H1 (cell line): ENCODE data around the gene IL5. TPM values are rescaled to one million over a fixed set of nuclear protein-coding genes. Genes with fewer than 3 reads are reported as not detected.

ENCODE experiments used
- SIRT6 ChIP-seq: IDR thresholded peaks from one replicate; pipeline ENCODE4 v1.7.1; 2012; ENCODE audit warnings: low read length, inconsistent platforms
- polyA plus RNA-seq, 7 experiments: library from polyadenylated mRNA; depleted of rRNA in 3 of 7; stranded (reverse) in 5 of 7; unstranded in 2 of 7; fragments of >200 nt in 5 of 7; fragments of 200-250 nt in 2 of 7; gene quantifications; 1 replicate in 5 of 7; 2 replicates in 1 of 7; 4 replicates in 1 of 7; pipeline versions ENCODE4 v1.2.1 to v1.2.3, GENCODE V29; 2011 to 2013; ENCODE audit warnings: missing spikeins in 2 of 7, mixed read lengths in 2 of 7
- total RNA-seq: library from RNA; stranded (reverse); fragmentation: NEBNext Ultra II Directional; extraction: Animal tissue kit (Norgen Biotek cat#: 25700); gene quantifications from 2 replicates; pipeline ENCODE4 v1.2.1, GENCODE V29; 2021
- TF ChIP-seq, protein P1 (sequence below): fragments of 300-600 bp; sonication (generic); IDR thresholded peaks from 2 replicates; pipeline ENCODE4 v1.7.1; 2012; ENCODE audit warnings: low read length, moderate library complexity, mild to moderate bottlenecking, inconsistent platforms; ENCODE audit not compliant: insufficient replicate concordance

Gene IL5
- total and polyA plus RNA-seq, 2 of the 8 experiments (the other 6 are each of a cell fraction or from before 2014, with no cell fraction given), result not detected

DNA sequence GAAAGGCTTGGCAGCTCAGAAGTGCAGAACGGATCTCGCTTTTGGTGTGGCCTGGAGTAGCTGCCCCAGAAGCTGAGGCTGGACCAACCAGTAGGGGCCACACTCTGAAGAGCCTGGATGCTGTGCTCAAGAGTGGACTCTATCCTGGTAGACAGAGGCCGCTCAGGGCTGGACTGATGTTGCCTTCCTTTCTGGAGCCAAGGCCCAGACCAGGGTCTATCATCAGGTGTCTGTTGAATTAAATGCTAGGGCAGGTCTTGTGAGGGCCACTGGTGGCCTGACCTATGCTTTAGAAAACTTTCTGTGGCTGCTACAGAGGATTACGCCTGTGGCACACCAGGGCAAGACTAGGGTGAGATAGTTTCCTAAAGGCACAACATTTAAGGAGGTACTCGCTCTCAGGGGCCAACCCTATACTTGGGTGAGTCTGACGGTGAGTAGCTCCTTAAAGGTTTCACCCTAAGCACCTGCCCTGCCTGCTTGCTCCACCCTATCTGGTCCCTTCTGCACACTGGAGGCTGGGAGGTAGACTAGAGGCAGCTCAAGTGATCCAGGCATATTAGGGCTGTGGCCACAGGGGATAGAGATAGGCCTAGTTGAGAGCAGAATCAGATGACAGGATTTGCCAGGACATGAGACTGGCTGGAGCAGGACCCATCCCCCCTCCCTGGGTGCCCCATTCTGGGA is 42.9 kb downstream of the IL5 start (continued):
- TF ChIP-seq, protein P1, sequence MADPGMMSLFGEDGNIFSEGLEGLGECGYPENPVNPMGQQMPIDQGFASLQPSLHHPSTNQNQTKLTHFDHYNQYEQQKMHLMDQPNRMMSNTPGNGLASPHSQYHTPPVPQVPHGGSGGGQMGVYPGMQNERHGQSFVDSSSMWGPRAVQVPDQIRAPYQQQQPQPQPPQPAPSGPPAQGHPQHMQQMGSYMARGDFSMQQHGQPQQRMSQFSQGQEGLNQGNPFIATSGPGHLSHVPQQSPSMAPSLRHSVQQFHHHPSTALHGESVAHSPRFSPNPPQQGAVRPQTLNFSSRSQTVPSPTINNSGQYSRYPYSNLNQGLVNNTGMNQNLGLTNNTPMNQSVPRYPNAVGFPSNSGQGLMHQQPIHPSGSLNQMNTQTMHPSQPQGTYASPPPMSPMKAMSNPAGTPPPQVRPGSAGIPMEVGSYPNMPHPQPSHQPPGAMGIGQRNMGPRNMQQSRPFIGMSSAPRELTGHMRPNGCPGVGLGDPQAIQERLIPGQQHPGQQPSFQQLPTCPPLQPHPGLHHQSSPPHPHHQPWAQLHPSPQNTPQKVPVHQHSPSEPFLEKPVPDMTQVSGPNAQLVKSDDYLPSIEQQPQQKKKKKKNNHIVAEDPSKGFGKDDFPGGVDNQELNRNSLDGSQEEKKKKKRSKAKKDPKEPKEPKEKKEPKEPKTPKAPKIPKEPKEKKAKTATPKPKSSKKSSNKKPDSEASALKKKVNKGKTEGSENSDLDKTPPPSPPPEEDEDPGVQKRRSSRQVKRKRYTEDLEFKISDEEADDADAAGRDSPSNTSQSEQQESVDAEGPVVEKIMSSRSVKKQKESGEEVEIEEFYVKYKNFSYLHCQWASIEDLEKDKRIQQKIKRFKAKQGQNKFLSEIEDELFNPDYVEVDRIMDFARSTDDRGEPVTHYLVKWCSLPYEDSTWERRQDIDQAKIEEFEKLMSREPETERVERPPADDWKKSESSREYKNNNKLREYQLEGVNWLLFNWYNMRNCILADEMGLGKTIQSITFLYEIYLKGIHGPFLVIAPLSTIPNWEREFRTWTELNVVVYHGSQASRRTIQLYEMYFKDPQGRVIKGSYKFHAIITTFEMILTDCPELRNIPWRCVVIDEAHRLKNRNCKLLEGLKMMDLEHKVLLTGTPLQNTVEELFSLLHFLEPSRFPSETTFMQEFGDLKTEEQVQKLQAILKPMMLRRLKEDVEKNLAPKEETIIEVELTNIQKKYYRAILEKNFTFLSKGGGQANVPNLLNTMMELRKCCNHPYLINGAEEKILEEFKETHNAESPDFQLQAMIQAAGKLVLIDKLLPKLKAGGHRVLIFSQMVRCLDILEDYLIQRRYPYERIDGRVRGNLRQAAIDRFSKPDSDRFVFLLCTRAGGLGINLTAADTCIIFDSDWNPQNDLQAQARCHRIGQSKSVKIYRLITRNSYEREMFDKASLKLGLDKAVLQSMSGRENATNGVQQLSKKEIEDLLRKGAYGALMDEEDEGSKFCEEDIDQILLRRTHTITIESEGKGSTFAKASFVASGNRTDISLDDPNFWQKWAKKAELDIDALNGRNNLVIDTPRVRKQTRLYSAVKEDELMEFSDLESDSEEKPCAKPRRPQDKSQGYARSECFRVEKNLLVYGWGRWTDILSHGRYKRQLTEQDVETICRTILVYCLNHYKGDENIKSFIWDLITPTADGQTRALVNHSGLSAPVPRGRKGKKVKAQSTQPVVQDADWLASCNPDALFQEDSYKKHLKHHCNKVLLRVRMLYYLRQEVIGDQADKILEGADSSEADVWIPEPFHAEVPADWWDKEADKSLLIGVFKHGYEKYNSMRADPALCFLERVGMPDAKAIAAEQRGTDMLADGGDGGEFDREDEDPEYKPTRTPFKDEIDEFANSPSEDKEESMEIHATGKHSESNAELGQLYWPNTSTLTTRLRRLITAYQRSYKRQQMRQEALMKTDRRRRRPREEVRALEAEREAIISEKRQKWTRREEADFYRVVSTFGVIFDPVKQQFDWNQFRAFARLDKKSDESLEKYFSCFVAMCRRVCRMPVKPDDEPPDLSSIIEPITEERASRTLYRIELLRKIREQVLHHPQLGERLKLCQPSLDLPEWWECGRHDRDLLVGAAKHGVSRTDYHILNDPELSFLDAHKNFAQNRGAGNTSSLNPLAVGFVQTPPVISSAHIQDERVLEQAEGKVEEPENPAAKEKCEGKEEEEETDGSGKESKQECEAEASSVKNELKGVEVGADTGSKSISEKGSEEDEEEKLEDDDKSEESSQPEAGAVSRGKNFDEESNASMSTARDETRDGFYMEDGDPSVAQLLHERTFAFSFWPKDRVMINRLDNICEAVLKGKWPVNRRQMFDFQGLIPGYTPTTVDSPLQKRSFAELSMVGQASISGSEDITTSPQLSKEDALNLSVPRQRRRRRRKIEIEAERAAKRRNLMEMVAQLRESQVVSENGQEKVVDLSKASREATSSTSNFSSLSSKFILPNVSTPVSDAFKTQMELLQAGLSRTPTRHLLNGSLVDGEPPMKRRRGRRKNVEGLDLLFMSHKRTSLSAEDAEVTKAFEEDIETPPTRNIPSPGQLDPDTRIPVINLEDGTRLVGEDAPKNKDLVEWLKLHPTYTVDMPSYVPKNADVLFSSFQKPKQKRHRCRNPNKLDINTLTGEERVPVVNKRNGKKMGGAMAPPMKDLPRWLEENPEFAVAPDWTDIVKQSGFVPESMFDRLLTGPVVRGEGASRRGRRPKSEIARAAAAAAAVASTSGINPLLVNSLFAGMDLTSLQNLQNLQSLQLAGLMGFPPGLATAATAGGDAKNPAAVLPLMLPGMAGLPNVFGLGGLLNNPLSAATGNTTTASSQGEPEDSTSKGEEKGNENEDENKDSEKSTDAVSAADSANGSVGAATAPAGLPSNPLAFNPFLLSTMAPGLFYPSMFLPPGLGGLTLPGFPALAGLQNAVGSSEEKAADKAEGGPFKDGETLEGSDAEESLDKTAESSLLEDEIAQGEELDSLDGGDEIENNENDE, result no peak
- TF ChIP-seq SIRT6, result no peak
